Measurements from ENCODE around the gene JAM3.
"Not testable (repeated sequence)": the region's sequence is repeated elsewhere in the genome, so short reads cannot be mapped to it uniquely, and the experiment has no call there.

DNA sequence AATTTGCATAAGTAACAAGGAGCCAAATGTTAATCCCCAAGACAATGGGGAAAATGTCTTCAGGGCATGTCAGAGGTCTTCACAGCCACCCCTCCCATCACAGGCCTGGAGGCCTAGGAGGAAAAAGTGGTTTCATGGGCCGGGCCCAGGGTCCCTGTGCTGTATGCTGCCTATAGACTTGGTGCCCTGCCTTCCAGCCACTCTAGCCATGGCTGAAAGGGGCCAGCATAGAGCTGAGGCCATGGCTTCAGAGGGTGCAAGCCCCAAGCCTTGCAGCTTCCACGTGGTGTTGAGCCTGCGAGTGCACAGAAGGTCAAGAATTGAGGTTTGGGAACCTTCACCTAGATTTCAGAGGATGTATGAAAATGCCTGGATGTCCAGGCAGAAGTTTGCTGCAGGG is 12.4 kb downstream of the JAM3 start:
- TF ChIP-seq, protein P1, sequence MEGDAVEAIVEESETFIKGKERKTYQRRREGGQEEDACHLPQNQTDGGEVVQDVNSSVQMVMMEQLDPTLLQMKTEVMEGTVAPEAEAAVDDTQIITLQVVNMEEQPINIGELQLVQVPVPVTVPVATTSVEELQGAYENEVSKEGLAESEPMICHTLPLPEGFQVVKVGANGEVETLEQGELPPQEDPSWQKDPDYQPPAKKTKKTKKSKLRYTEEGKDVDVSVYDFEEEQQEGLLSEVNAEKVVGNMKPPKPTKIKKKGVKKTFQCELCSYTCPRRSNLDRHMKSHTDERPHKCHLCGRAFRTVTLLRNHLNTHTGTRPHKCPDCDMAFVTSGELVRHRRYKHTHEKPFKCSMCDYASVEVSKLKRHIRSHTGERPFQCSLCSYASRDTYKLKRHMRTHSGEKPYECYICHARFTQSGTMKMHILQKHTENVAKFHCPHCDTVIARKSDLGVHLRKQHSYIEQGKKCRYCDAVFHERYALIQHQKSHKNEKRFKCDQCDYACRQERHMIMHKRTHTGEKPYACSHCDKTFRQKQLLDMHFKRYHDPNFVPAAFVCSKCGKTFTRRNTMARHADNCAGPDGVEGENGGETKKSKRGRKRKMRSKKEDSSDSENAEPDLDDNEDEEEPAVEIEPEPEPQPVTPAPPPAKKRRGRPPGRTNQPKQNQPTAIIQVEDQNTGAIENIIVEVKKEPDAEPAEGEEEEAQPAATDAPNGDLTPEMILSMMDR (conservative IDR thresholded peaks at IDR 0.05; ENCODE audit: low read depth, low read length): not testable (repeated sequence)
- not testable (repeated sequence) for TF ChIP-seq POLR2A, RFX5 (IDR thresholded peaks at IDR 0.05; ENCODE audit: low read depth, low read length)
